Activated naive CD4-positive, alpha-beta T cell treated with anti-CD3 and anti-CD28 coated beads, Interleukin-2, amount 50 U/mL, for 72 hours (primary cell): ENCODE data around the gene HSPBP1. TPM values are rescaled to one million over a fixed set of nuclear protein-coding genes. Genes with fewer than 3 reads are reported as not detected.

Source experiments
- ATAC-seq, 2 donors: fragments of 150-1000 bp; cut with Tn5 transposase; 2 replicates each; pipeline ENCODE4 v1.10.0; 2021; ENCODE audit warnings: mild to moderate bottlenecking in 2 of 2, moderate library complexity in 2 of 2
- DNase-seq, 2 donors: peaks; one replicate each; pipeline ENCODE4 v3.0.0; 2021 to 2022; ENCODE audit warnings: low spot score in 2 of 2
- H3K27ac Mint-ChIP-seq, 2 donors: one replicate each; pipeline ENCODE4 v1.8.0; 2022; ENCODE audit warnings: mild to moderate bottlenecking in 2 of 2, mixed read lengths in 2 of 2
- H3K36me3 Mint-ChIP-seq, 2 donors: one replicate each; pipeline ENCODE4 v1.8.0; 2022; ENCODE audit warnings: mixed read lengths in 2 of 2
- H3K9me3 Mint-ChIP-seq, 2 donors: one replicate each; pipeline ENCODE4 v1.8.0; 2022; ENCODE audit warnings: mixed read lengths in 2 of 2
- total RNA-seq, 2 donors: library from RNA; stranded (reverse); gene quantifications; one replicate each; pipeline ENCODE4 v1.2.3, GENCODE V29; 2022

Gene HSPBP1
- total RNA-seq, 2 donors from 2014 or later, result 24.9 to 40.8 TPM

DNA sequence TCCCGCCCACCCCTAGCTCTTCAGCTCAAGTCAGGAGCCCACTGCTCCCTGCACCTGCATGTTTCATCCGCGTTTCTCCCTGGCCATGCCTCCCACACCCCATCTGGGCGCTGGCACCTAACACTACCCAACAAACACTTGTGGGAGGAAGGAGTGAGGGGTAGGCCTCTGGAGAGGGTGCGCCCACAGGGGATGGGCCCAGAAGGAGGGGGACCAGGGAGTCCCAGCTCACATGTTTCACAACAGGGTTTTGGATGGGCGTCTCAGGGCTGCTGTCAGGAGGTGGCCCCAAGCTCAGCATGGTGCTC is 39.2 kb downstream of the HSPBP1 start:
- Mint-ChIP-seq H3K9me3 (no peaks in the 10 kb centered on the region), H3K36me3 (peaks cover 15 to 25% of the 10 kb centered on the region in 2 donors), H3K27ac (no peak overlapping the region)
- DNase-seq (no peak), ATAC-seq (no peak)

DNA sequence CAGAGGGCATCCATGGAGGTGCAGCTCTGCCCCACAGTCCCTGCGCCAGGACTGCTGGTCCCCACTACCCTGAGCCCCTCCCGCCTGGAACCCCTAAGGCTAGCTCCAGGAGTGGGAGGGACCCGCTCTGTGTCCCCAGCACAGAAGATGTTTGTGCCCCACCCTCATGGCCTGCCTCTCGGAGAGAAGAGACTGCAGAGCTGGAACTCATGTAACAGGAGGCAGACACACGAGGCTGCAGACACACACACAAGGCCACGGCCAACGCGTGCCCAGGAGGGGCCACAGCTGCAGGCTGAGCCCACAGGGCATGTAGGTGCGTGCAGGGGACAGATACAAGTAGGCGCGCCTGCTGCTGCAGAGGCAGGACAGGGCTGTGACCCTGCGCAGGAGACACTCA is 40.9 kb downstream of the HSPBP1 start:
- H3K36me3 Mint-ChIP-seq, result peaks cover 24 to 25% of the 10 kb centered on the region in 2 donors
- no peaks in the 10 kb centered on the region for H3K9me3 Mint-ChIP-seq
- no peak for DNase-seq
- ATAC-seq, result no peak
- H3K27ac Mint-ChIP-seq, result no peak overlapping the region

DNA sequence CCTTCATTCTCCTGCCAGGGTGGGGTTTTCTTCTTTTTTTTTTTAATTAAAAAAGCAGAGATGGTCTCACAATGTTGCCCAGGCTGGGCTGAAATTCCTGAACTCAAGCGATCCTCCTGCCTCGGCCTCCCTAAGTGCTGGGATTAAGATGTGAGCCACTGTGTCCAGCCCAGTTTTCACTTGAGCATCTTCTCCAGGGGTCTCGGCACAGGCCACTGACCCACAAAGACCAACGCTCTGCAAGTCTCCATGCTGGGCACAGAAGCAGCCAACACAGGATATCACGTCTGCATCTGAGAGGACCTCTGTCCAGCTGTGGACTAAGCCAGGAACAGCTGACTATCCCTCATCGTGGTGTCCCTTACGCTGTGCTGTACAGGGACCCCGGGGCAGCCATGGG is 41.9 kb downstream of the HSPBP1 start:
- H3K27ac Mint-ChIP-seq, result no peak overlapping the region
- DNase-seq (no peak), ATAC-seq (no peak)
- H3K36me3 Mint-ChIP-seq, result peaks cover 24% of the 10 kb centered on the region in 2 donors
- H3K9me3 Mint-ChIP-seq, result no peaks in the 10 kb centered on the region

DNA sequence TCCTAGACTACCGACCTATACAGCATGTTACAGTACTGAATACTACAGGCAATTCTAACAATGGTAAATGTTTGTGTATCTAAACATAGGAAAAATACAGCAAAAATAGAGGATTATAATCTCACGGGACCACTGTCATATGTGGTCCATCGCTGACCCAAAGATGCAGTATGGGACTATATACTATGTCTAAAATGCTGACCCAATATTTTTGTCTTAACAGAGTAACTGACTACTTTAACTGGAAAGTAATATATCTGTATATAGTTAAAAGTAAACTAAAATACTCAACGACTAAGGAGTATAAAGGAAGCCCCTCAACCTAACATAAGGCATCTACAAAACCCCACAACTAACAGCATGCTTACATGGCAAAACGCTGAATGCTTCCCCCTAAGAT is 46.9 kb downstream of the HSPBP1 start:
- H3K27ac Mint-ChIP-seq, result no peak overlapping the region
- peaks cover 13 to 17% of the 10 kb centered on the region in 2 donors for H3K36me3 Mint-ChIP-seq

DNA sequence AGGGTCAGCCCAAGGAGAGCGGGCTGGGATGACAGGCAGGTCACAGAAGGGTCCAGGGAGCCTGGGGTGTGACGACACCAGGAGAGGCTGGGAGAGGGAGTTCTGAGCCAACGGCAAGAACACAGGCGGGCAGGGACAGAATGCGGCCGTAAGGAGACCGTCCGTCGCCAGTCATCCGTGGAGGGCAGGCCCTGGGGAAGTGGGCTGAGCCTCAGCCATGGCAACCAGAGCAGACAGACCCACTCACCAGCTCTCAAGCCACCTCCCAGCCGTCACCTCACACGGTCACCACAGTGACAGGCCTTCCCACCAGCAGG is 47.7 kb downstream of the HSPBP1 start:
- Mint-ChIP-seq H3K36me3 (peaks cover 13% of the 10 kb centered on the region in 2 donors), H3K9me3 (no peaks in the 10 kb centered on the region), H3K27ac (no peak overlapping the region)
- DNase-seq (no peak), ATAC-seq (no peak)

More for the DNA sequence above, 46.9 kb downstream of the HSPBP1 start:
- no peaks in the 10 kb centered on the region for H3K9me3 Mint-ChIP-seq
- DNase-seq (no peak), ATAC-seq (no peak)

DNA sequence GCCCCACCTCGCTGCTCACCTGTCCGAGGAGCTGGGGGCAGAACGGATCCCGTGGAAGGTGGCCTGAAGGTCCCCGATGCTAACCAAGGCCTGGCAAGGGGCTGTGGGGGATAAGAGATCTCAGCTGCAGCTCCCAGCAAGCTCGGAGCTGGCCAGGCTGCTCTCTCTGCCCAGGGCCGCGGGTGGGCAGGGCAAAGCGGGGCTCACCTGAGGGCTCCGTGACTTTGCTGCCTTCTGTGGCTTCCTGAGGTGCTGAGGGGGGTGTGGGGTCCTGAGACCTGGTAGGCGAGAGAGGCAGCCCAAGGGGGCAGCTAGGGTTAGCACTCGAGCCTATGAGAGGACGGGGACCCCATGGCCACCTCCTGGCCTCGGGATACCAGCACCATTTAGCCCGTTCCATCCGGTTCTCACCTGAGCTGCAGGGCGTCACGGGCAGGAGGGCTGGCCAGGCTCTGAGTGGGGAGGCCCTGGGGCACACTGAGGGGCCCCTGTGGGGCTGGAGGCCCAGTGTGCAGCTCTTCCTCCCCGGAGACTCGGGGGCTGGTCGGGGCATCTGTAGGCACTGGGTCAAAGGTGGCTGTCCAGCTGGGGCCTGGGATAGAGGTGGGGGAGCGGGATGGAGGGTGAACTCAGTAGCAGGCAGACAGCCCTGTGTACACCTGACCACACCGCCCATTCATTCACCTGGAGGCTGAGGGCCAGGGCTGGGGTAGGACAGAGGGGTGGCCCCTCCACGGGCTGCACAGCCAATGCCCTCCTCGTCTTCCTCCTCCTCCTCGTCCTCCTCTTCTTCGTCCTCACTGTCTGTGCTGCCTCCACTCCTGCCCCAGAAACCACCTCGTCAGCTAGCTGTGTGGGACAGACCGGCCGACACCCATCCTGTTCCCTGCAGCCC is 48.3 kb downstream of the HSPBP1 start:
- no peak overlapping the region for H3K27ac Mint-ChIP-seq
- H3K36me3 Mint-ChIP-seq, result peaks cover 7 to 10% of the 10 kb centered on the region in 2 donors
- no peaks in the 10 kb centered on the region for H3K9me3 Mint-ChIP-seq
- ATAC-seq (no peak), DNase-seq (no peak)

DNA sequence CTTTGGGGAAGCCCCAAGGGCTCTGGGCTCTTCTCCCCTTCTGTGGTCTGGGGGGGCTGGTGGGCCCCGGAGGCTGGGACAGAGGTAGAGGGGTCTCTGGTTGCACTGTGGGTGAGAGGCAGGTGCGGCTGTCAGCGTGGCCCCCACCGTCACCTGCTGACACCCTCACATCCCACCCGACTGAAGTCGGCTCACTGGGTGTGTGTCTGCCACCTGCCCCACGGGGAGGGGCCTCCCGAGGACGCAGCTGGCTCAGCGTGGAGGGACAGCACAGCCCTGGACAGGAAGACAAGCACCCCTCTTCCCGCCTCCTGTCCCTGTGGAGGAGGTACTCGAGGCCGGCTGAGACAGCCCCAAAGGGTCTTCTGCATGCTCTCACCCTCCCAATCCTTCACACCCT is 49.1 kb downstream of the HSPBP1 start:
- DNase-seq (no peak), ATAC-seq (no peak)
- peaks cover 0 to 9% of the 10 kb centered on the region in 2 donors for H3K36me3 Mint-ChIP-seq
- no peaks in the 10 kb centered on the region for H3K9me3 Mint-ChIP-seq
- no peak overlapping the region for H3K27ac Mint-ChIP-seq

DNA sequence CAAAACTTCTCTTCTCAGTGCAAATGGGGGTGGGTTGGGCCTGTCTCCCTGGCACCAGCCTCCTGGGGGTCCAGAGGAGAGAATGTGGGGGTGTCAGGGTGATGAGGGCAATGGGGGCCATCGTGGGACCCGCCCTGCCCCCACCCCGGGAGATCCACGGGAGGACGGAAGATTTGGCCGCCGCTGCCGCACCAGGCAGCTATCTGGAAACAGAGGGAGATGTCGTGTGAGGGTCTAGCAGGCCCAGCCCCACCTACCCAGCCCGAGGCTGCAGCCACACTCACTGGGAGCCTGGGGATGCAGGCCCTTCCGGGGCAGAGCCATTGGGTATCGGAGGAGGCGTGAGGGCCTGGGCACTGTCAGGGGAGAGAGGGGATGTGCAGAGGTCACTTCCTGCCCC is 49.6 kb downstream of the HSPBP1 start:
- ATAC-seq (no peak), DNase-seq (no peak)
- Mint-ChIP-seq H3K36me3 (peaks cover 4 to 9% of the 10 kb centered on the region in 2 donors), H3K27ac (no peak overlapping the region), H3K9me3 (no peaks in the 10 kb centered on the region)

DNA sequence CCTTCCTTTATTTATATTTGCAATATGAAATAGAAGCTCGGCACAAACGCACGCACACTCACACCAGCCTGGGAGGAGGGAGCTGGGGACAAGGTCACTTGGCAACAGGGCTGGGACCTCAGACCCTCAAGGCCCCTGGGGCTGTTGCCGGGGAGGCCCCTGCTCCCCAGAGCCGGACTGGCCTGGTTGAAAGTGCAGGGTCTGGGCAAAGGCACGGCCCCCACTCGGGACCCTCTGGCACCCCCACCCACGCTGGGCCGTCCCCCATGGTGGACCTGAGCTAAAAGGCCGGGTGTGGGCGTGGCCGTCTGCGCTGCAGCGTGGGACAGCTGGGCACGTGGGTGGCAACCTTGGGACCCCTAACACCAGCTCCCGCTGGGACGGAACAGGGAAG is 50.1 kb downstream of the HSPBP1 start:
- Mint-ChIP-seq H3K9me3 (no peaks in the 10 kb centered on the region), H3K36me3 (peaks cover 5% of the 10 kb centered on the region in 2 donors), H3K27ac (no peak overlapping the region)
- no peak for DNase-seq
- no peak for ATAC-seq

DNA sequence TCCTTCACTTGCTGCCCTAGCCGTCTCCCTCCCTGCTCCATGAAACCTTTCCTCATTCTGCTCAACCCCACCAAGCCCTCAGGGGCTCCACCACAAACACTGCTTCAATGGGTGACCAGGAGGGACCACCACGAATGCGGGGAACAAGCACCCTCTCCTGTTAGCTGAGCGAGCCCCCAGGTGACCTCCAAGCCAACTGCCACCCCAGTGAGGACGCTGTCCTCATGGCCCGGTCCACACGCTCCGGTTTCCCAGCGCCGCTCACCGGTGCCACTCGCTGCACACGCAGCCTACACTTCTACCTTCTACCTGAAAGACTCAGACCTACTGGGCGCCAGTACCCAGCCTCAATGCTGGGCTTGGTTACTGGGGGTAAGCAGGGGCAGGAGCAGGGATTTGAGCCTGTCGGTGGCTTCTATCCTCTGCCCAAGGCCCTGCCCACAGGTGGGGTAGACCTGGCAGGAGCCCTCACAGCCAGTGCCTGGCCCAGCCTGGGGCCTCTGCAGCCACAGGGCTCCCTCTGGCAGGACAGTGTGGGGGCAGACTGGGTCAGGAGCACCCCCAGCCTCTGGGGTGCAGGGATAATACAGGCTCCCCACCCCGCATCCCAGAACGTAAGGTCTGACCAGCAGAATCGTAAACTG is 50.6 kb downstream of the HSPBP1 start:
- Mint-ChIP-seq H3K27ac (no peak overlapping the region), H3K36me3 (peaks cover under 1 to 5% of the 10 kb centered on the region in 2 donors), H3K9me3 (no peaks in the 10 kb centered on the region)
- DNase-seq, result no peak
- ATAC-seq, result no peak

DNA sequence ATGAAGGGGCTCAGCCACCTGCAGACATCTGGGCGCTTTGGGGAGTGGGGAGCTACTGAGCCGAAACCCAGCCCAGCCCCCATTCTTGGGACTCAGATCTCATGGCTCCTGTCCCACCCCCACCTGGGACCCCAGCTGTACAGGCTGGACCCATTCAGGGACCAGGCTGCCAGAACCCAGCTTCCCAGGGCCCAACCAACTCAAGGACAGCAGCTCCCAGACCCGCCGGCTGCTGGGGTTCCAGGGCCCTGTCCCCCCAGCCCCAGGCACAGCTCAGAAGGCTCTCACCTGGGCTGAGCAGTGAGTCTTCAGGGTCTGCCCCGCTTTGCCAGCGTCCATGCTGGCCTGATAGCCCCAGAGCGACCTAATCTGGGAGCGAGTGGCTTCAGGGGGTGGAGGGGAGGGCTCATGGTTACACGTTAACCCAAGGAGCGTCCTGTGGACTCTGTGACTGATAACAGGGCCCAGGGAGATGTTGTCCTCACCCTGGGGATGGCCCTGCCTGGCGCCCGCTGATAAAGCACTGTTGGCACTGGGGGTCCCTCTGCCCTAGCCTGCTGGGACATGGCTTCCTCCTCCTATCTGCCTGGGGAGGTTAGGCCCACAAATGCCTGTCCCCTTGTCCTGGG is 51.4 kb downstream of the HSPBP1 start, which contains the start of gene TMEM86B:
Gene TMEM86B (minus strand): TSS at position 361 of the 629 bp plus-strand sequence. CDS start 22 bp downstream, at position 339.
- Mint-ChIP-seq H3K9me3 (no peaks in the 10 kb centered on the region), H3K27ac (peak within 1 kb of the TSS; percentile 50 to 55), H3K36me3 (peaks cover 0 to 8% of the 10 kb centered on the region in 2 donors)
- no peak for DNase-seq
- ATAC-seq, result no peak

DNA sequence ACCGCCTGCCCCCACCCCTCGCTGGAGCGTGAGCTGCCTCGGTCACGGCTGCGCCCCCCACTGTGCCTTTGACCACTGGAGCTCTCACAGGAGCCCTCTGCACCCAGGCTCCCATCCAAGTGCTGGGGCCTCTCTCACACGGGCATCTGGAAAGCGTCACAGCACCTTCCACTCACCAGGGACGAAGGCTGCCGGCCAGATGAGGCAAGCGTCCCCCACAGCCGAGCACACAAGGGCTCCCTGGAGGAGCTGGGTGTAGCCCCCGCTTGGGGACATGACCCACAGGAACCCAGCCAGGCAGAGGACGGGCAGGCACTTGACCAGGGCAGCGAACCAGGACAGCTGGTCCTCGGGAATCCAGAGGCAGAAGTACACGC is 51.9 kb downstream of the HSPBP1 start:
- Mint-ChIP-seq H3K27ac (peak overlapping the region; percentile 50 to 55), H3K36me3 (peaks cover 0 to 11% of the 10 kb centered on the region in 2 donors), H3K9me3 (no peaks in the 10 kb centered on the region)

DNA sequence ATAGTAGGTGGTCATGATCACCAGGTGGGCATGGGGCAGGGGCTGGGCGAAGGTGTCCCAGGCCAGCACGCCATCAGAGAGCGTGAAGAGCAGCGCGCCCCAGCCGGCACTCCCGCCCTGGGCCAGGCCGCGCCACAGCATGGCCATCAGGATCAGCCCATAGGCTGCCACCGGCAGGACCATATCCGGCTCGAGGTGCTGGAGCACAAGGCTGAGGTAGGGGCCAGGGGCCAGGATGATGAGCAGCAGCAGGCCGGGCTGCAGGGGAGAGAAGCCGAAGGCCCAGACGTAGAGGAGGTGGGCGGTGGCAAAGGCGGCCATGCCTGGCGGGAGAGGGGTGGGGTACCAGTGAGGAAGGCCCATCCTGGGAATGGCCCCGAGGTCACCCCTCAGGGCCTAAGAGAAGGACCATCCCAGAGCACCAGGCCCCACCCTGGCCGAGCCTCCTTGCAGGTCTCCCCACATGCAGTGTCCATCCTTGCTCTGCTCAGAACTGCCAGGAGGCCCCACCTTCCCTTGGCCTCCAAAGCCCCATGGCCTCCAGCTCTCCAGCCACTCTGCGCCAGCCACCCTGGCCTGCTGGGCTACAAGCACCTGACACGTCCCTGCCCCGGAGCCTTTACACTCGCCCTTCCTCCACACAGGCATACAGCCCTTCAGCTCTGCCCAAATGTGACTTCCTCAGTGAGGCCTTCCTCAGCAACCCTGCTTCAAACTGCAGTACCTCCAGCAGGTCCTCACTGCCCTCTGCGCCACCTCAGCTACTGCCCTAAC is 52.5 kb downstream of the HSPBP1 start:
- no peak for DNase-seq
- peak; percentile 7 to 12 for ATAC-seq
- H3K27ac Mint-ChIP-seq, result peak overlapping the region; percentile 50 to 55
- no peaks in the 10 kb centered on the region for H3K9me3 Mint-ChIP-seq
- H3K36me3 Mint-ChIP-seq, result peaks cover 0 to 11% of the 10 kb centered on the region in 2 donors

More for the DNA sequence above, 51.9 kb downstream of the HSPBP1 start:
- DNase-seq, result no peak
- ATAC-seq, result peak in 1 of 2 donors; percentile 2

DNA sequence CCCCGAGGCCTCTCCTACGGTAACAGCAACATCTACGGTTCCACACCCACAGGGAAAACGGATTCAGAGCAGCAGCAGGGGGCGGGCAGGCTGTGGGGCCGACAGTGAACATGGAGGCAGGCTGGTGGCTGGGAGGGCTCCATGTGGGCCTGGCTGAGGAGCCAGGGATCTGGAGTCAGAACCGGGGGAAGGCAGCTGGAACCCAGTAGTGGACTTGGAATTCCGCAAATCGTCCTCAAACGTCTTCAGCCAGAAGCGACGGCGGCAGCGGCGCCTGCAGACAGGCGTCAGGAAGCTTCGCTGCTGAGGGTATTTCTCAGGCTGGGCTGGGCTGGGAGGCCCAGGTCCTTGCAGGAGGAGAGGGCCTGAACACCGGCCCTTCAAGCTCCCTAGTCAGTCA is 53.1 kb downstream of the HSPBP1 start:
- Mint-ChIP-seq H3K9me3 (no peaks in the 10 kb centered on the region), H3K27ac (peak overlapping the region; percentile 47 to 50), H3K36me3 (peaks cover 0 to 11% of the 10 kb centered on the region in 2 donors)
- ATAC-seq, result no peak
- DNase-seq, result no peak

DNA sequence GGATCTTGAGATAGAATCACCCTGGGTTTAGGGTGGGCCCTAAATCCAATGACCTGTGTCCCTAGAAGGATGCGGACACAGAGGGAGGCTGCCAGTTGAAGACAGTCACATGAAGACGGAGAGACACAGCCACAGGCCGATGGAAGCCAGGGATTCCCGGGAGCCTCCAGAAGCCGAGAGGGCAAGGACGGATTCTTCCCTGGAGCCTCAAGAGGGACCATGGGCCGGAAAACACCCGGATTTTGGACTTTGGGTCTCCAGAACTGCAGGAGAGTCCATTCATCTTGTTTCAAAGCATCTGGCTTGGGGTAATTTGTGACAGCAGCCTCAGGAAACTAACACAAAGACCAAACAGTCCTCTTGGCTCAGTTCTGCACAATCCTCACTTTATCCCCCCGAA is 53.6 kb downstream of the HSPBP1 start:
- ATAC-seq, result no peak
- DNase-seq, result no peak
- peaks cover 4 to 11% of the 10 kb centered on the region in 2 donors for H3K36me3 Mint-ChIP-seq
- H3K27ac Mint-ChIP-seq, result peak overlapping the region; percentile 11 to 47
- H3K9me3 Mint-ChIP-seq, result peaks cover 0 to 4% of the 10 kb centered on the region in 2 donors

DNA sequence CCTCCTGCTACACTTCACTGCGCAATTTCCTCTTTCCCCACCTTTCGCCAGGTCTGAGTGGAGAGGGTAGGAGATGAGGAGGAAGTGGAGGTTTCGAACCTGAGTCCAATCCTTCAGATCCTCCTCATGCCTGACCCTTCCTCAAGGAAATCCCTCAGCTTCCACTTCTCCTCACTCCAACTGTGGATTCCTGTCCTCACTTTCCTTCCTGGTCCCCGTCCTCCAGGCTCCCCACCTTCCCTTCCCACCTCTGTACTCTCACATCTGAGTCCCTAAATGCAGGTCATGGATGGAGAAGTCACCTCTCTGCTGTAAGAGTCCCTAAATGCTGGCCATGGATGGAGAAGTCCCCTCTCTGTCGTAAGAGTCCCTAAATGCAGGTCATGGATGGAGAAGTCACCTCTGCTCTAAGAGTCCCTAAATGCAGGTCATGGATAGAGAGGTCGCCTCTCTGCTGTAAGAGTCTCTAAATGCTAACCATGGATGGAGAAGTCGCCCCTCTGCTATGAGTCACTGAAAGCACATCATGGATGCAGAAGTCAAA is 54.4 kb downstream of the HSPBP1 start:
- ATAC-seq (no peak), DNase-seq (no peak)
- Mint-ChIP-seq H3K27ac (peak overlapping the region; percentile 11 to 62), H3K36me3 (peaks cover 9 to 16% of the 10 kb centered on the region in 2 donors), H3K9me3 (peaks cover 4% of the 10 kb centered on the region in 2 donors)
